Body of pancreas (tissue), 4 donors: ENCODE measurements around the gene NKAPD1. TPM values are rescaled to one million over a fixed set of nuclear protein-coding genes. Genes with fewer than 3 reads are reported as not detected.

Source experiments
- ATAC-seq: fragments of 150-250 bp; one replicate; pipeline ENCODE4 v1.9.1; 2016
- DNase-seq, 4 donors: peaks; one replicate each; pipeline ENCODE4 v3.0.0-alpha.2; 2019
- H3K27ac ChIP-seq, 4 donors: fragments of 200-600 bp; sonication (generic); 1 replicate in 3 of 4; 2 replicates in 1 of 4; pipeline versions ENCODE4 v1.5.1 to v1.6.1; 2016 to 2019; ENCODE audit warnings: mild to moderate bottlenecking in 1 of 4, mixed read lengths in 1 of 4, moderate library complexity in 1 of 4
- H3K27me3 ChIP-seq, 2 donors: fragments of 200-600 bp; sonication (generic); one replicate each; pipeline ENCODE4 v1.6.0; 2016; ENCODE audit warnings: mild to moderate bottlenecking in 1 of 2
- H3K36me3 ChIP-seq, 2 donors: fragments of 200-600 bp; sonication (generic); replicated peaks in 1 of 2; 2 replicates each; pipeline ENCODE4 v1.5.1; 2016; ENCODE audit warnings: low read depth in 2 of 2; ENCODE audit not compliant: insufficient read depth in 1 of 2
- H3K4me1 ChIP-seq: fragments of 200-600 bp; sonication (generic); one replicate; pipeline ENCODE4 v1.6.0; 2016
- H3K4me3 ChIP-seq, 2 donors: fragments of 200-600 bp; sonication (generic); 1 replicate in 1 of 2; 2 replicates in 1 of 2; pipeline ENCODE4 v1.5.1; 2016 to 2019
- H3K9me3 ChIP-seq, 3 donors: fragments of 200-600 bp; sonication (generic); 1 replicate in 2 of 3; 2 replicates in 1 of 3; pipeline ENCODE4 v1.5.1; 2016
- POLR2A ChIP-seq, 3 donors: fragments of 450-650 bp; IDR thresholded peaks; one replicate each; pipeline ENCODE4 v1.6.1; 2016; ENCODE audit warnings: antibody characterized with exemption in 3 of 3, mild to moderate bottlenecking in 2 of 3
- WGBS, 2 donors: methylation state at CpG; one replicate each; pipeline ENCODE4 v1.1.5; 2017; 5-methylcytosine and 5-hydroxymethylcytosine counted together
- intact Hi-C: fragments of 100-400 bp; cut with DNase I; formaldehyde crosslinking; loops from one replicate; pipeline ENCODE4 v1.15.1; 2023
- total RNA-seq, 2 donors: library from RNA; depleted of rRNA; stranded (reverse); fragments of >200 nt; gene quantifications; one replicate each; pipeline ENCODE4 v1.1.0, GENCODE V29; 2016
- TF ChIP-seq, protein P1 (sequence below), 7 experiments: fragments of 450-650 bp in 4 of 7; fragments of 200-600 bp in 3 of 7; sonication (generic) in 3 of 7; IDR thresholded peaks; one replicate each; pipeline ENCODE4 v1.5.1; 2016 to 2019; ENCODE audit warnings: antibody characterized with exemption in 7 of 7

Gene NKAPD1
- total RNA-seq, 2 donors from 2014 or later = 8.3 to 10.5 TPM

DNA sequence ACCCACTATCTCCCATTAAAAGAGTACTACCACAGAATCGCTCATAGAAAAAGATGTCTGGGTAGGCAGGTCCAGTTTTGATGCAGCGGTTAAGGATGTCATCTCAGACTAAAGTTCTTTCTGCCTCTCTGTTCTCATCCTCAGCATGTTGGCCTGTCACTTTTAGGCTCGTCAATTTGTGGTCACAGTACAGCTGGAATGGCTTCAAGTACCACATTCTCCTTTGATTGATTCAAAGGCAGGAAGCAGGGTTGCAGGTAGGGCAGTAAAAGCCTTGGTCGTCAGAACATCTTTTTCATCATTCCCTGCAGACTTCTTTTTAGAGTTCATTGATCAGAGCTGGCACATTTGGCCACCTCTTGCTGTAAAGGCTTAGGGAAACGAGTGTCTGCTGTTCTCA lies 41.3 kb downstream of the NKAPD1 start:
- ATAC-seq (no peak), DNase-seq (no peak)
- Histone ChIP-seq H3K36me3 (no peaks in the 10 kb centered on the region), H3K4me3 (no peak overlapping the region), H3K9me3 (no peaks in the 10 kb centered on the region), H3K27me3 (no peaks in the 10 kb centered on the region), H3K27ac (no peak overlapping the region), H3K4me1 (peaks cover 4% of the 10 kb centered on the region)
- WGBS, 2 donors = 76 to 77% methylated on average over 5 of the region's 5 CpGs
- intact Hi-C loops = loop anchor here (10.0 kb wide), 1 partner anchor 159 kb away; no protein-coding TSS in a partner anchor
- TF ChIP-seq, protein P1, sequence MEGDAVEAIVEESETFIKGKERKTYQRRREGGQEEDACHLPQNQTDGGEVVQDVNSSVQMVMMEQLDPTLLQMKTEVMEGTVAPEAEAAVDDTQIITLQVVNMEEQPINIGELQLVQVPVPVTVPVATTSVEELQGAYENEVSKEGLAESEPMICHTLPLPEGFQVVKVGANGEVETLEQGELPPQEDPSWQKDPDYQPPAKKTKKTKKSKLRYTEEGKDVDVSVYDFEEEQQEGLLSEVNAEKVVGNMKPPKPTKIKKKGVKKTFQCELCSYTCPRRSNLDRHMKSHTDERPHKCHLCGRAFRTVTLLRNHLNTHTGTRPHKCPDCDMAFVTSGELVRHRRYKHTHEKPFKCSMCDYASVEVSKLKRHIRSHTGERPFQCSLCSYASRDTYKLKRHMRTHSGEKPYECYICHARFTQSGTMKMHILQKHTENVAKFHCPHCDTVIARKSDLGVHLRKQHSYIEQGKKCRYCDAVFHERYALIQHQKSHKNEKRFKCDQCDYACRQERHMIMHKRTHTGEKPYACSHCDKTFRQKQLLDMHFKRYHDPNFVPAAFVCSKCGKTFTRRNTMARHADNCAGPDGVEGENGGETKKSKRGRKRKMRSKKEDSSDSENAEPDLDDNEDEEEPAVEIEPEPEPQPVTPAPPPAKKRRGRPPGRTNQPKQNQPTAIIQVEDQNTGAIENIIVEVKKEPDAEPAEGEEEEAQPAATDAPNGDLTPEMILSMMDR (IDR thresholded peaks at IDR 0.05) = no peak
- no peak for TF ChIP-seq POLR2A (IDR thresholded peaks at IDR 0.05)

DNA sequence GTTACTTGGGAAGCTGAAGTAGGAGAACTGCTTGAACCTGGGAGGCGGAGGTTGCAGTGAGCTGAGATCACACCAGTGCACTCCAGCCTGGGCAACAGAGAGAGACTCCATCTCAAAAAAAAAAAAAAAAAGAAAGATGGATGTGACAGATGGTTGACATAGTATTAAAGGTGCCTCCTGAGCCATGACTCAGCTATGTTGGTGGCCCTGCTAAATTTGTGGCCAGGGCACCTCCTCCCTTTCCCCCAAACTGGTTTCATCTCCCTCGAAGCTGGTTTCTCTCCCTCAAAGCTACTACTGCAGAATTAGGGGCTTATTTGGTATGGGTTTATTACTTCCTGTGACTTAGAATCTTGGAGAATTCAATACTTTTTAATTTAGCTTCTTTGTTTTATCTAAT lies 44.1 kb downstream of the NKAPD1 start:
- no peak for ATAC-seq
- no peaks in the 10 kb centered on the region for H3K36me3 ChIP-seq
- TF ChIP-seq, protein P1 (IDR thresholded peaks at IDR 0.05) = no peak
- TF ChIP-seq POLR2A (IDR thresholded peaks at IDR 0.05) = no peak
- H3K9me3 ChIP-seq = no peaks in the 10 kb centered on the region
- H3K27ac ChIP-seq = no peak overlapping the region
- no peaks in the 10 kb centered on the region for H3K27me3 ChIP-seq
- H3K4me3 ChIP-seq = no peak overlapping the region
- peaks cover 4% of the 10 kb centered on the region for H3K4me1 ChIP-seq
- WGBS, 2 donors = 73 to 88% methylated on average over 2 of the region's 2 CpGs
- intact Hi-C loops = loop anchor here (10.0 kb wide), 1 partner anchor 157 kb away; no protein-coding TSS in a partner anchor
- no peak for DNase-seq

DNA sequence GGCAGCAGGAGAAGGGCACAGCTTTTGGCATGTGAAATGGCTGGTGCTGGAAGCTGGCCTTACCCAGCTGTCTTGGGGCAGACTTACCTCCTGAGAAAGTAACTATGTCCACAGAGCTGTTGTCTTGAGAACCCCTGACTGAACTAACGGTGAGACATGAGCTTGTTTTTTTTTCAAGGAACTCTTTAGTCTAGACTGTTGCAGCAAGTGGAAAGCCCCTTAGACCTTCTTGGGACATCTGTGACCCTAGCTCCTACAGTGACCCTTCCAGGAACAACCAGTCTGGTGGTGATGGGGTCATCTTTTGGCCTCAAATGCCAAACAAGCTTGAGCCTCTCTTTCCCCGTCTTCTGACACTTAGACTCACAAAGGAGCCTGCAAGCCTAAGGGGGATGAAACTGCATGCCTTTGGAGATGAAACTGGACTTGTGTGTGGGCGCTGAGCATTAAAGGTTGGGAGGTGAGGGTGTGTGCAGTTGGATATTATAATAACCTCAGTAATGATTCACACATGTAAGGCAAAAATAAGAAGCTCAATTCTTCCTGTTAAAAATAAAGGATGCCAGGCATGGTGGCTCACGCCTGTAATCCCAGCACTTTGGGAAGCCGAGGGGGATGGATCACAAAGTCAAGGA lies 48.0 kb downstream of the NKAPD1 start:
- no peak for TF ChIP-seq POLR2A (IDR thresholded peaks at IDR 0.05)
- TF ChIP-seq, protein P1 (IDR thresholded peaks at IDR 0.05) = no peak
- no peak overlapping the region for H3K27ac ChIP-seq
- ATAC-seq (no peak), DNase-seq (no peak)
- 85 to 91% methylated on average over 5 of the region's 5 CpGs for WGBS, 2 donors
- H3K4me1 ChIP-seq = no peaks in the 10 kb centered on the region
- no peaks in the 10 kb centered on the region for H3K9me3 ChIP-seq
- H3K27me3 ChIP-seq = no peaks in the 10 kb centered on the region
- no peak overlapping the region for H3K4me3 ChIP-seq
- intact Hi-C loops = no loop called here
- no peaks in the 10 kb centered on the region for H3K36me3 ChIP-seq

DNA sequence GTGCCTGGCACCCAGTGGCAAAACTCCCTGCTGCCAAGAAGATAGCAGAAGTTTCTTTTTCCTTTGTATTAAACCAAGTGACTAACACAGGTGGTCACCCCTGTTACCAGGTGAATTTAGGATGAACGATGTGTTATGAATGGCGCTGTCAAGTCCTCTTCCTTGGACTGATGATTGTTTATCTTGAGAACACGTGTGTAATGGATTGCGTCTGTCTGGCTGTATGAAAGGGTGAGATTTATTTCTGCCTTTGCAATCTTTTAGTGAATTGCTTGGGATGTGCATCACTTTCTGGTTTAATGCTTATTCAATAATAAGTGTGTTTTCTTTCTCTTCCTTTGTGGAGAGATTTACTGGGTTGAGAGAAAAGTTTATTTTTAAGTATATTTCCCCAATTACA lies 49.0 kb downstream of the NKAPD1 start:
- Histone ChIP-seq H3K4me3 (no peak overlapping the region), H3K36me3 (no peaks in the 10 kb centered on the region), H3K27me3 (no peaks in the 10 kb centered on the region), H3K27ac (no peak overlapping the region), H3K4me1 (no peaks in the 10 kb centered on the region), H3K9me3 (no peaks in the 10 kb centered on the region)
- DNase-seq (no peak), ATAC-seq (no peak)
- TF ChIP-seq, protein P1 (IDR thresholded peaks at IDR 0.05) = no peak
- intact Hi-C loops = no loop called here
- 81 to 82% methylated on average over 4 of the region's 4 CpGs for WGBS, 2 donors

DNA sequence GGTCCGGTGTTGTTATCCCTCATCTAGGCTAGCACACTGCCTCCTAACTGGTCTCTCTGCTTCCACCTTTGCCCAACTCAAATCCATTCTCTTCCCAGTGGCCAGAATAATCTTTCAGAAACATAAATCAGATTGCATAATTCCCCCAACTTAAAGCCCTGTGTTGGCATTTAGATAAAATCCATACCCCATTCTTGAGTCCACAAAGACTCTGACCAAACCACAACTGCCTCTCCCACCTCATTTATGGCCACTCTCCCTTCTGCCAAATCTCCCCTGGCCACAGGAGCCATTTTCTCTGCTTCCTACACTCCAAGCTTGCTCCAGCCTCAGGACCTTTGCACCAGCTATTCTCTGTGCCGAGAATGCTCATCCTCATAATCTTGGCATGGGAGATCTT lies 53.0 kb downstream of the NKAPD1 start:
- H3K4me3 ChIP-seq = no peak overlapping the region
- no peaks in the 10 kb centered on the region for H3K27me3 ChIP-seq
- no peak for ATAC-seq
- intact Hi-C loops = no loop called here
- no peaks in the 10 kb centered on the region for H3K4me1 ChIP-seq
- no peaks in the 10 kb centered on the region for H3K9me3 ChIP-seq
- TF ChIP-seq, protein P1 (IDR thresholded peaks at IDR 0.05) = no peak
- TF ChIP-seq POLR2A (IDR thresholded peaks at IDR 0.05) = no peak
- no peak for DNase-seq
- no peak overlapping the region for H3K27ac ChIP-seq
- WGBS, 2 donors = 96 to 100% methylated on average over 2 of the region's 2 CpGs
- H3K36me3 ChIP-seq = no peaks in the 10 kb centered on the region
